ENCODE data around the gene HTR7. TPM values are rescaled to one million over a fixed set of nuclear protein-coding genes. Genes with fewer than 3 reads are reported as not detected.

The HTR7 gene
- total RNA-seq, 1 donor: 9.8 TPM

DNA sequence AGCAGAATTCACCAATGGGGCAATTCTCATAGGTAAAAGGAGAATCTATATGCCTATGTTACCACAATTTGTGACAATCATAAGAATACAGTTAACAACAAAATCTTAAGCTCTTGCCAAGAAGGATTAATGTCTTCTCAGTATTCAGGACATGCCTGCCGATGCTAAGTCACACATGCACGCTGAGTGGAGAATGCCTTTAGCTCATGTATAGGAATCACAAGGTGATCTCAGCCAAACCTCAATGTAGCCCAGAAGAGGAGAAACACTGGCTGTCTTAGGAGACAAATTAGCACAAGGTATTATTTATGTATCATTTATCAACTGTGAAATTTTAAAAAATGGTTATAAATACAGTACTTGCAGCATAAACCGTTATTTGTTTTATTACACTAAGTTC lies 2.7 kb downstream of the HTR7 start:
- TF ChIP-seq, protein P1, sequence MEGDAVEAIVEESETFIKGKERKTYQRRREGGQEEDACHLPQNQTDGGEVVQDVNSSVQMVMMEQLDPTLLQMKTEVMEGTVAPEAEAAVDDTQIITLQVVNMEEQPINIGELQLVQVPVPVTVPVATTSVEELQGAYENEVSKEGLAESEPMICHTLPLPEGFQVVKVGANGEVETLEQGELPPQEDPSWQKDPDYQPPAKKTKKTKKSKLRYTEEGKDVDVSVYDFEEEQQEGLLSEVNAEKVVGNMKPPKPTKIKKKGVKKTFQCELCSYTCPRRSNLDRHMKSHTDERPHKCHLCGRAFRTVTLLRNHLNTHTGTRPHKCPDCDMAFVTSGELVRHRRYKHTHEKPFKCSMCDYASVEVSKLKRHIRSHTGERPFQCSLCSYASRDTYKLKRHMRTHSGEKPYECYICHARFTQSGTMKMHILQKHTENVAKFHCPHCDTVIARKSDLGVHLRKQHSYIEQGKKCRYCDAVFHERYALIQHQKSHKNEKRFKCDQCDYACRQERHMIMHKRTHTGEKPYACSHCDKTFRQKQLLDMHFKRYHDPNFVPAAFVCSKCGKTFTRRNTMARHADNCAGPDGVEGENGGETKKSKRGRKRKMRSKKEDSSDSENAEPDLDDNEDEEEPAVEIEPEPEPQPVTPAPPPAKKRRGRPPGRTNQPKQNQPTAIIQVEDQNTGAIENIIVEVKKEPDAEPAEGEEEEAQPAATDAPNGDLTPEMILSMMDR (IDR thresholded peaks at IDR 0.05; ENCODE audit: extremely low read depth, low read depth, low read length): no peak
- Histone ChIP-seq H2AFZ (ENCODE audit: low read length) (peak overlapping the region; percentile 8), H3K27ac (ENCODE audit: low read depth, low read length) (no peak overlapping the region), H3K36me3 (ENCODE audit: insufficient read depth, low read length) (no peaks in the 10 kb centered on the region), H3K4me3 (ENCODE audit: insufficient read depth, low read length) (no peak overlapping the region), H3K27me3 (ENCODE audit: insufficient read depth, low read length) (no peaks in the 10 kb centered on the region), H3K79me2 (ENCODE audit: insufficient read depth, low read length) (peaks cover 21% of the 10 kb centered on the region), H3K4me1 (ENCODE audit: insufficient read depth, low read length) (peaks cover 22% of the 10 kb centered on the region), H3K4me2 (ENCODE audit: insufficient read depth, low read length) (no peak overlapping the region), H4K20me1 (ENCODE audit: insufficient read depth, low read length) (no peaks in the 10 kb centered on the region), H3K9me3 (ENCODE audit: low read depth, low read length) (no peaks in the 10 kb centered on the region)
- DNase-seq (ENCODE audit: insufficient read length, low spot score, missing footprints): no peak

DNA sequence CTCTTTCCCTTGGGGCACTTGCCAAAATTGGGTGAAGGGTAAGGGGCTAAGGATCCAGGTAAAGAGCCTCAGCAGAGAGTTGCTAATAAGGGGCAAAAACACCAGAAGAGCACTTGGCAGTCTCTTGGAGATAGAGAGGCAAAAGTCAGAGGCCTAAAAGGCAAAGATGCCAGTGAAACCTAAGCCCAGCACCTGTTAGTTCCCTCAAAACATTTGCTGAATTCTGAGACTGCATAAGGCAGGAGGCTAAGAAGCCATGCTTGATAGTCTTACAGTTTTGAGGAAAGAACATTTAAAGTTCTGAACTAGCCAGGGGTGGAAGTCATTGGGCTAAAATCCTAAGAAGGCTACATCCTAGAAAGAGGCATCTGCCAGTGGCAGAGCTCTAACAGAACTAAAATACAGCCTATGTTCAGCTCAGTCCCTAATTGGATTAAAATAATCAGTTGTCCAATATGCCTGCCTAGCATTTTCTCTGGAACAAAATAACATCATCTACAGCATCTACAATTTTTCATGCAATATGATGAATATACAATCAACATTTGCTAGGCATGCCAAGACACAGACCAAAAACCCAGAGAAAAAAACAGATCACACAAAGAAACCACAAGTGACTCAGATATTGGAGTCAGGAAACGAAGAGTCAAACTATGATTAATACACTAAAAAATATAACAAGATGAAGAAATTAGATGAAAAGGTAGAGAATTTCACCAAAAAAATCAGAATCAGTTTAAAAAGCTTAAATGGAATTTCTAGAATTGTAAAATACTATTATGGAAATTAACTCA lies 7.7 kb downstream of the HTR7 start:
- peak overlapping the region; percentile 12 for H3K4me3 ChIP-seq (ENCODE audit: insufficient read depth, low read length)
- no peak overlapping the region for H3K4me2 ChIP-seq (ENCODE audit: insufficient read depth, low read length)
- H3K27me3 ChIP-seq (ENCODE audit: insufficient read depth, low read length): no peaks in the 10 kb centered on the region
- H3K36me3 ChIP-seq (ENCODE audit: insufficient read depth, low read length): no peaks in the 10 kb centered on the region
- no peak overlapping the region for H2AFZ ChIP-seq (ENCODE audit: low read length)
- no peak for DNase-seq (ENCODE audit: insufficient read length, low spot score, missing footprints)
- peaks cover 28% of the 10 kb centered on the region for H3K79me2 ChIP-seq (ENCODE audit: insufficient read depth, low read length)
- H3K9me3 ChIP-seq (ENCODE audit: low read depth, low read length): no peaks in the 10 kb centered on the region
- H4K20me1 ChIP-seq (ENCODE audit: insufficient read depth, low read length): no peaks in the 10 kb centered on the region
- H3K4me1 ChIP-seq (ENCODE audit: insufficient read depth, low read length): peaks cover 23% of the 10 kb centered on the region
- TF ChIP-seq, protein P1 (IDR thresholded peaks at IDR 0.05; ENCODE audit: extremely low read depth, low read depth, low read length): no peak
- peak overlapping the region; percentile 18 for H3K27ac ChIP-seq (ENCODE audit: low read depth, low read length)

DNA sequence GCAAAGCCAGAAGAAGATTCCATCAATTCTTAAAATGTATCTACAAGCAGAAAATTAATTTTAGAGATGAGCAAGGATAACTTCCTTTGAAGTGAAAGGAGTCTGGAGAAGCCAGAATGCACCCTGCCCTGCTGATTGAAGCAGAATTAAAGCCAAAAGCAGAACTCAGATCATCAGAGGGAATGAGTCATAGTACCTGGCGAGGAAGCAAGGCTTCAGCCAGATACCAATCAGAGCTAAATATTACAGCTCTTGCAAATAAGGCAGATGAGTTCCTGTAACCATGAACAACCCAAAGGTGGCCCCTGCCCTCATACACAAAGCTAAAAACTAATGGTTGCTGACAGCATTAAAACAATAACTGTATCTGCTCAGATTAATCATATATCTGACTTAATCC lies 10.4 kb downstream of the HTR7 start:
- H3K4me3 ChIP-seq (ENCODE audit: insufficient read depth, low read length): no peak overlapping the region
- no peaks in the 10 kb centered on the region for H4K20me1 ChIP-seq (ENCODE audit: insufficient read depth, low read length)
- H3K9me3 ChIP-seq (ENCODE audit: low read depth, low read length): no peaks in the 10 kb centered on the region
- TF ChIP-seq, protein P1 (IDR thresholded peaks at IDR 0.05; ENCODE audit: extremely low read depth, low read depth, low read length): no peak
- peaks cover 22% of the 10 kb centered on the region for H3K79me2 ChIP-seq (ENCODE audit: insufficient read depth, low read length)
- peaks cover 23% of the 10 kb centered on the region for H3K4me1 ChIP-seq (ENCODE audit: insufficient read depth, low read length)
- no peak overlapping the region for H2AFZ ChIP-seq (ENCODE audit: low read length)
- peak overlapping the region; percentile 34 for H3K4me2 ChIP-seq (ENCODE audit: insufficient read depth, low read length)
- peak overlapping the region; percentile 47 for H3K27ac ChIP-seq (ENCODE audit: low read depth, low read length)
- no peaks in the 10 kb centered on the region for H3K27me3 ChIP-seq (ENCODE audit: insufficient read depth, low read length)
- no peaks in the 10 kb centered on the region for H3K36me3 ChIP-seq (ENCODE audit: insufficient read depth, low read length)
- peak; percentile 68 for DNase-seq (ENCODE audit: insufficient read length, low spot score, missing footprints)

DNA sequence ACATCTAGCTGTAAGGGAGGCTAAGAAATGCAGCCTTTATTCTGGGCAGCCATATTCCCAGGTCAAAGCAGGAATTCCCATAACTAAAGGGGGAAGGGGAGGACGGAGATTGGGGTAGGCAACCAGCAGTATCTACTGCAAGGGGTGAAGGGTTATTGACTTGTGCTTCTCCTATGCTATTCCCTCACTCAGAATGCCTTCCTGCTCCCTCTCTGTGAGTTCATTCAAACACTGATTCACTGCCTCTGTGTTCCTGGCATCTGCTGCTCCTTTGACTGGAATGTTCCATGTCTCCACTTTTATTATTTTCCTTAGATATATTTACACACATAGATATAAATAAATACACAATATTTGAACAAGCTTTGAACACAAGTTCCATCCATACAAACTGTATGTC lies 11.1 kb downstream of the HTR7 start:
- no peaks in the 10 kb centered on the region for H3K9me3 ChIP-seq (ENCODE audit: low read depth, low read length)
- TF ChIP-seq, protein P1 (IDR thresholded peaks at IDR 0.05; ENCODE audit: extremely low read depth, low read depth, low read length): no peak
- peak; percentile 65 for DNase-seq (ENCODE audit: insufficient read length, low spot score, missing footprints)
- H3K36me3 ChIP-seq (ENCODE audit: insufficient read depth, low read length): no peaks in the 10 kb centered on the region
- no peaks in the 10 kb centered on the region for H4K20me1 ChIP-seq (ENCODE audit: insufficient read depth, low read length)
- peaks cover 22% of the 10 kb centered on the region for H3K79me2 ChIP-seq (ENCODE audit: insufficient read depth, low read length)
- peaks cover 23% of the 10 kb centered on the region for H3K4me1 ChIP-seq (ENCODE audit: insufficient read depth, low read length)
- peak overlapping the region; percentile 52 for H2AFZ ChIP-seq (ENCODE audit: low read length)
- no peaks in the 10 kb centered on the region for H3K27me3 ChIP-seq (ENCODE audit: insufficient read depth, low read length)
- no peak overlapping the region for H3K4me3 ChIP-seq (ENCODE audit: insufficient read depth, low read length)
- H3K27ac ChIP-seq (ENCODE audit: low read depth, low read length): peak overlapping the region; percentile 47
- H3K4me2 ChIP-seq (ENCODE audit: insufficient read depth, low read length): peak overlapping the region; percentile 34
